Transverse colon (tissue), 4 donors: Measurements from ENCODE around the gene TMEM50B.

Source experiments
- EP300 ChIP-seq: sonication (generic); formaldehyde crosslinking; IDR thresholded peaks from one replicate; pipeline ENCODE4 v1.6.1; 2017; ENCODE audit warnings: antibody characterized with exemption, low read depth
- POLR2AphosphoS5 ChIP-seq, 3 donors: sonication (generic); formaldehyde crosslinking; IDR thresholded peaks; one replicate each; pipeline ENCODE4 v1.6.1; 2016; ENCODE audit warnings: antibody characterized with exemption in 3 of 3
- TF ChIP-seq, protein P1 (sequence below), 5 experiments: fragments of 200-600 bp in 3 of 5; fragments of 450-650 bp in 2 of 5; sonication (generic) in 3 of 5; IDR thresholded peaks; 1 replicate in 2 of 5; 2 replicates in 3 of 5; pipeline ENCODE4 v1.5.1; 2016 to 2017; ENCODE audit warnings: antibody characterized with exemption in 5 of 5, inconsistent platforms in 3 of 5, mild to moderate bottlenecking in 2 of 5, moderate library complexity in 1 of 5

- TF ChIP-seq, protein P1, sequence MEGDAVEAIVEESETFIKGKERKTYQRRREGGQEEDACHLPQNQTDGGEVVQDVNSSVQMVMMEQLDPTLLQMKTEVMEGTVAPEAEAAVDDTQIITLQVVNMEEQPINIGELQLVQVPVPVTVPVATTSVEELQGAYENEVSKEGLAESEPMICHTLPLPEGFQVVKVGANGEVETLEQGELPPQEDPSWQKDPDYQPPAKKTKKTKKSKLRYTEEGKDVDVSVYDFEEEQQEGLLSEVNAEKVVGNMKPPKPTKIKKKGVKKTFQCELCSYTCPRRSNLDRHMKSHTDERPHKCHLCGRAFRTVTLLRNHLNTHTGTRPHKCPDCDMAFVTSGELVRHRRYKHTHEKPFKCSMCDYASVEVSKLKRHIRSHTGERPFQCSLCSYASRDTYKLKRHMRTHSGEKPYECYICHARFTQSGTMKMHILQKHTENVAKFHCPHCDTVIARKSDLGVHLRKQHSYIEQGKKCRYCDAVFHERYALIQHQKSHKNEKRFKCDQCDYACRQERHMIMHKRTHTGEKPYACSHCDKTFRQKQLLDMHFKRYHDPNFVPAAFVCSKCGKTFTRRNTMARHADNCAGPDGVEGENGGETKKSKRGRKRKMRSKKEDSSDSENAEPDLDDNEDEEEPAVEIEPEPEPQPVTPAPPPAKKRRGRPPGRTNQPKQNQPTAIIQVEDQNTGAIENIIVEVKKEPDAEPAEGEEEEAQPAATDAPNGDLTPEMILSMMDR (IDR thresholded peaks at IDR 0.05), result no peak
- no peak for TF ChIP-seq POLR2AphosphoS5 (IDR thresholded peaks at IDR 0.05)
- TF ChIP-seq EP300, result no peak
Observed at GRCh38 chr21:33488936-33489335, 9.2 kb upstream of the TMEM50B start.
